Stimulated activated naive CD4-positive, alpha-beta T cell treated with Interleukin-2 at 50 U/mL for 16 hours (primary cell): ENCODE data around the gene MSANTD1.

Source experiments
- DNase-seq: peaks from one replicate; lab custom pipeline; 2025; lab: John Stamatoyannopoulos, UW

MSANTD1 gene

DNA sequence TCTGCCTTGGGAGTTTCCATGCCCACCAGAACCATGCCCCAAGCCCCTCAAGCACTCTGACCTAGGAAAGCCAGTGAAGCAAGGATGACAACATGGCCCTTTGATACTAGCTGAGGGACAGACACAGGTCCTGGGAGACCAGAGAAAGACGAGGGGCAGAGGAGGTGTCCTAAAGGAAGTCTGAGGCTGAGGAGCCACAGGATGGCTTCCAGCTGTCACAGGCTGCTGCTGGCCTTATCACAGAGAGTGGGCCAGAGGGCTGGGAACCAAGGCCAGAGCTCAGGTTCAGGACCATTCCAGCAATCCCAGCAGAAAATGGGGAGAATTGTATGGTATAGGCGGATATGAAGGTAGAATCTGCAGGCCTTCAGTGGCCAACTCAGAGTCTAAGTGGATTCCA lies 31.7 kb upstream of the MSANTD1 start:
- DNase-seq = no peak

DNA sequence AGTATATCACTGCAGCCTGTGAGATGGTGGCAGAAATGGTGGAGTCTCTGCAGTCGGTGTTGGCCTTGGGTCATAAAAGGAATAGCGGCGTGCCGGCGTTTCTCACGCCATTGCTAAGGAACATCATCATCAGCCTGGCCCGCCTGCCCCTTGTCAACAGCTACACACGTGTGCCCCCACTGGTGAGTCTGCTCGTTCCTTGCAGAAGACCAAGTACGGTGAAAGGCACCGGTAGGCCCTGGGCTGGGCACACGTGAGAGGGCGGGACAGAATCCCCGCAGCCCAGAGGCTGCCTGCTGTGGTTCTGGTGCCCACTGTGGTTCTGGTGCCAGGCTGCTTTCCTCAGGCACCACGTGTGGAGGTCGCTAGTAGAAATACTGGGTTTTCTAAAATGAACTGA lies 31.2 kb upstream of the MSANTD1 start:
- no peak for DNase-seq

DNA sequence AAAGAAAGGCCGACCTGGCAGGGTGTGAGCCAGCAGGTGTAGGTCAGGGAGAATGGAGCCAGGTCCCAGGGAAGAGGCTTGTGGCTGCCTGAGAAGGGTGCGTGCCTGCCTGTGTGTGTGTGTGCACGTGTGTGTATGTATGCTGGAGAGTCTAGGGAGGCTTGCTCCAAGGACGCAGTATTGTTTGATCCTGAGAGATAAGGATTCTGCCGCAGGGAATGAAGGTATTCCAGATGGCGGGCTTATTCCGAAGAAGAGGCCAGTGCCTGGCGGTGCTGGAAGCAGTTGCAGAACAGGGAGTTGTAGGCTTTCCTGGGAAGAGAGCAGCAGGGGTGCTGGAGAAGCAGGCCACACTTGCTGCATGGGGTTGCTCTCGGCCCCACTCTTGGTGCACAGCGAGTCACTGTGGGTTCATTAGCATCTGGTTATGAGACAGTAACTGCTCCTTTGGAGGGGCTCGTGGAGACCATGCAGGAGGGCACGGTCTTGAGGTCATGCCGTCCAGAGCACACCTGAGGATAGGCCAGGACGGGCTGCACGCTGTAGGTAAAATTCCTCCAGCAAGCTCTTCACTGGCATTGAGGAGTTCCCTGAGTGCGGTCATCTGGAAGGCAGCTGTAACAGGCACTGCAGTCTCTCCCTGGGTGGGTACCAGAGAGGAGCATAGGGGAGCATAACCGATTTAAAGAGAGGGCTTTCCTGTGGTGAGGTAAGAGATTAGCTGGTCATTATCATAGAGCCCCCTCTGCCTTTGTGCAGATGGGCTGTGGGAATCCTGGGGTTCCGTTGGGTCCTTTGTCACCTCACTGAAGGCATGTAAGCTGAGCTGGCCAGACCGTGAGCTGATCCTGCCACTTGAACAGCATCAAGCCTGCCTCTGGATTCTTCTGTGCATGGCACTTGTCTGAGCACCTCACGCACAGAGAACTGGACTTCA lies 29.9 kb upstream of the MSANTD1 start:
- DNase-seq = no peak

DNA sequence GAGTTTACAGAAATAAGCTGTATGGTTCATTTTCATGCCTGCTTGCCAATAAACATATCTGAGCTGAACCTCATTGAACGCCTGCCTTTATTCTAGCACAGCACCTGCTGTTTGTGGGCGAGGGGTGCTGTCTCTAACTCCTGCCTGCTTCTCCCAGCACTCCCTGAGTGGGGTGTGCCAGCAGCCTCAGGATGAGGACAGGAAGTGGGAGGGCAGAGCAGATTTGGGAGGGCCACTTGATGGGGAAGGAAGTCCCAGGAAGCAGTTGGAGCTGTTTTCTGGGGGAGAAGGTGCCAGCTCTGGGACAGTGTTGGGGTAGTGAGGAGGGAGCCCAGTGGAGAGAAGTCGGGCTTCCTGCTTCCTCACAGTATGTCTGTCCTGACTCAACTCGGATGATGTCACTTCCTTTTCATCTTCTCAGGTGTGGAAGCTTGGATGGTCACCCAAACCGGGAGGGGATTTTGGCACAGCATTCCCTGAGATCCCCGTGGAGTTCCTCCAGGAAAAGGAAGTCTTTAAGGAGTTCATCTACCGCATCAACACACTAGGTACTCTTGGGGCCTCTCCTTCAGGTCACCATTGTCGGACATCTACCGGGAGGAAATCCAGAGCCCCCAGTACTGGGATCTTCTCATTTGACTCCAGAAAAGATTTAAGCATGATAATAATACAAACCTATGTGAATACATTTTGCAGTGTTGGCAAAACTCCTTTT lies 29.0 kb upstream of the MSANTD1 start:
- DNase-seq = no peak

DNA sequence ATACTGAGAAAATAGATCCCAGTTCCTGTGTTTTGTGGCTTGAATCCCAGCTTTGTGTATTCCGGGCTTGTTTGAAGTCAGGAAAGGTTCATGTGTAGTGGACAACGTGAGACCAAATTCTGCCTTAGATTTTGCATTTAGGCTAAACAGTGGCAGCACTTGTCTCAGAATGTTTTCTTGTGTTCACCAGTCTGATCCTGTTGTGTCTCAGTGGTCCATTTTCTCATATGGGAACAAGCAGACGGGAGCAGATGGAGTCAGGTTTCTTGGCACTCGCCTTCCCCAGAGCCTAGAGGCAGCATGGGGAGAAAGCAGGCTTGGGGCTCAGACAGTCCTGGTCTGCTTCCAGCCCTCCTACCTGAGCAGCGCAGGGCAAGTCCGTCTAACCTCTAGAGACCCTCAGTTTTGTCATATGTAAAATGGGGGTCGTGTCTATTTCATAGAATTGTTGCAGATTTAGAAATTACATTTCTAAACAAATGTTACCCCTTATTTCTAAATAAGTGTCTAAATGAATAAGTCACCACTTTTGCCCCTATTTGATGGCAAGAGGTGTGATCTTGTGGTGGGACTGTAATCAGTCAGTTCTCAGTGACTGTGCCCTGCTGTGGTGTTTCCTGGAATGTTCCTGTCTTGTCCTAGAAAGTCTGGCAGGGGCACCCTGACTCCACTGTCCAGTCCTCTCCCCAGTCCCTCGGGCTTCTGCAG lies 28.3 kb upstream of the MSANTD1 start:
- DNase-seq = no peak

DNA sequence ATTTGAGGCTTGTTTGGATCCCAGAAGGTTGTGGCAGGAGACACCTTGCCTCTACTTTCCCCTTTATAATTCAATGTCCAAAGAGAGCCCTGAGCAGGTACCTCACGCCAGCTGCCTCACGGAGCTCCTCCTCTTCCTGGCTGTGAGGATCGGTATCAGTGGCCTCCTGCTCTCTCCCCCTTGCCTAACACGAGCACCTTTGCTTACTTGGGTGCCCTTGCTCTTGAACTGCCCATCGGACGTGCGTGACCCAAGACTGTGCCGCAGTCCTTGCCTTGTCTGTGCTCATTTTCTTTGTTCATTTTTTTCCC lies 27.8 kb upstream of the MSANTD1 start:
- no peak for DNase-seq

DNA sequence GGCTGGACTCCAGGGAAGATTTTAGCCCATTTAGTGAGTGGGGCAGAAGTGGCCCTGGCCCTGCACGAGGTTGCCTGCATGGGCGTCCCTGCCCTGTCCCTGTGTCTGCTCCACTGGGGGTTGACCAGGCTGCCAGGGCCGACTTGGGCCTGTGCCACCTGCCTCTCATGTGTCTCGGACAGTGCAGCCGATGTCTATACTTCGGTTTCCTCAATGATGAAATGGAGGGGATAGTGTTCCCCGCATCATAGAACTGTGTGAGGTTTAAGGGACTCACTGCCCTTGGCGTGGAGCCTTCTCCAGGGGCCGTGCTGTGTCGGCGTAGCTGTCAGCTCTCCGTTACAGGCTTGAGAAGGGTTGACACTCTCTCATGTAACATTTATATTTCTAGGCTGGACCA lies 27.0 kb upstream of the MSANTD1 start:
- no peak for DNase-seq

DNA sequence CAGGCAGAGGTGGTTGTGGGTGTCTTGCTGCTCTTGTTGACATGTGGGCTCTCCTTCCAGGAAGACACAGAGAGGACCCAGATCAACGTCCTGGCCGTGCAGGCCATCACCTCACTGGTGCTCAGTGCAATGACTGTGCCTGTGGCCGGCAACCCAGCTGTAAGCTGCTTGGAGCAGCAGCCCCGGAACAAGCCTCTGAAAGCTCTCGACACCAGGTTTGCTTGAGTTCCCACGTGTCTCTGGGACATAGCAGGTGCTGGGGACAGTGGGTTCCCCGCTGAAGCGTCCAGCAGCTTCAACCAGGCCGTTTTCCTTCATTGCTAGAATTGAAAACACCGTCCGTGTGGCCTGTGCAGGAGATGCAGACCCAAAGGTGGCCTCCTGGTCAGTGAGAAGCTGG lies 25.6 kb upstream of the MSANTD1 start:
- no peak for DNase-seq

DNA sequence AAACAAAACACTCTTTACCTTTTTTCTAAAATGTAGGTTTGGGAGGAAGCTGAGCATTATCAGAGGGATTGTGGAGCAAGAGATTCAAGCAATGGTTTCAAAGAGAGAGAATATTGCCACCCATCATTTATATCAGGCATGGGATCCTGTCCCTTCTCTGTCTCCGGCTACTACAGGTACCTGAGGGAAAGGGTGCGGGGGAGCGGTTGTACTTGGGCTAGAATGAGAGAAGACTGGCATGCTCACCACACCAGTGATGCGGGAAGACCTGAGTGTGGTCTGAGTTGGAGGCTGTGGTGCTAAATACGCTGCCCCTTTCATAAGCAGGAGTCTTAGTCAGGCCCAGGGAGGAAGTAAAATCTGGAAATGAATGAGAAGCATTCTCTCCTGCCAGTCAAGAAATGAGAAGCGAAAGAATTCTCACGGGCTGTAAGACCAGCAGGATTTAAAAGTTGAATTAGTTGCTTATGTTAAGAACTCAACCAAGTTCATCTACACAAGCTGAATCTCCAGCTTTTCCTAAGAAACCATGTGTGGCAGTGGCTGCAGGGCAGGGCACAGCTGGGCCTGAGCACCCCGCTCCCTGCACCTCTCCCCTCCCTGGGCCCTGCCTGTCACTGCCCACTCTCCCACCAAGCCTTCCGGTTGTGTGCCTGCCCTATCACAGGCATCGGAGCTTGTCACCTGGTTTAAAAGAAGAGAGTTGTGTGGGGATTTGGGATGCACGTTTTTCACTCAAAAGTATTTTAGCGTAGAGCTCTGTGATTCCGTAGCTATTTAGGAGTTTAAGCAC lies 24.8 kb upstream of the MSANTD1 start:
- no peak for DNase-seq

DNA sequence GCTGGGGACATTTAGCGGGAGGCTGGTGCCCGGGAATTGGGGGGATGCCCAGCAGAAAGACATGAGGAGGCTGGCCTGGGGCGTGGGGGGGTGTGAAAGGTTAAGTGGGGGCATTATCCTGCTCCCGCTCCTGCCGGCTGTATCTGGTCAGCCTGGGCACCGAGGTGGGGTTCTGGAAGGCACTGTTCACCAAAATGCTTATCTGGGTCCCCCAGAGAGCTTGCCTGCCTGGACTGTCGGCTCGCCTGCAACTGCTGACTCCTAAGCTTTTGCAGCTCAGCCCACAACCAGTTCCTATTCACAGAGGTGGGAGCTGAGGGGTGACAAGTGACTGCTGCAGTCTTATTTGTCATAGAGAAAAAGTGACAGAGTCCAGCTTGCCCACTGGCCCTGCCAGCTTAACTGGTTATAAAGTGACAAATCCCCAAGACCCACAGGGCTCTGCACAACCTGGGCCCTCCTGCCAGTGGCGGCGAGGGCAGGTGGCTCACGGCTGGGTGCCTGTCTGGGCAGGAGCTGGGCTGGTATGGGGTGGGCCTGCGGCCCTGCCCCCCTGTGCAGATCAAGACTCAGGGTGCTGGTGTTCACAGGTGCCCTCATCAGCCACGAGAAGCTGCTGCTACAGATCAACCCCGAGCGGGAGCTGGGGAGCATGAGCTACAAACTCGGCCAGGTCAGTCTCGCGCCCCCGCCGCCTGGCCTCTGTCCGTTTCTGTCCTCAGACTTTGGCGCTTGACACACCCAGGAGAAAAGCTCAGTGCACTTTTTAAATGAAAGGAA lies 23.7 kb upstream of the MSANTD1 start:
- no peak for DNase-seq

DNA sequence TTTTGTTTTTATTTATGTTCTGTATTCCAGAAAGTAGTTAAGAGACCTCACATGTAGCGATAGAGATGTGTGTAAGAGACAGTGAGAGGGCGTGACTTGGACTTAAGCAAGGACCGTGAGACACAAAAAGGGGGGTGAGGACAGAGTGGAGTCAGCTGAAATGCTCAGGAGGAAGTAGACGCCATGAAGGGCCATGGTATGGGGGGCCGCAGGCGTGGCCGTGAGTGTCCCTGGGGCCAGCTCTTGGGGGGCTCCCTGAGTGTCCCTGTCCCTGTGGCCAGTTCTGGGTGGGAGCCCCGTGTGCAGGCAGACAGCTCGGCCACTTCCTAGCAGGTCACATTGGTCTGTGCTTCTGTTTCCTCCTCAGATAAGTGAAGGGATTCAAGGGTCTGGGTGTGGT lies 23.0 kb upstream of the MSANTD1 start:
- DNase-seq = no peak

DNA sequence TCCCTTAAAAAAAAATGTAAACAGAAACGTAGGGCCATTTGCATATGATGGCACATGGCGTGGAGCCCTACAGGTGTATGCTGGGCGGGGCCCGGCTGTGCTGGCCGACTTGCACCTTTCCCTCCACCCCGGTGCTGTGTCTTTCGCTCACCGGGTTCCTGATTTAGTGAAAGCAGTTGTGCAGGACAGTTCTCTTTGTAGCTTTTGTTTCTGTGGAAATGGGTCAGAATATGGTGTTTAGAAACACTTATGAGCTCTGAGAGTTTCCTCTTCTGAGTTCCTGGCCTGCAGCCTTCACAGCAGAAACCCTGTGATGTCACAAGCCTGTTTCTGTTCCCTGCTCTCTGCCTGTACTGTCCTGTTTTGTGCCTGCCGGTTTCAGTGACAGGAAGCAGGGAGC lies 22.5 kb upstream of the MSANTD1 start:
- DNase-seq = no peak

DNA sequence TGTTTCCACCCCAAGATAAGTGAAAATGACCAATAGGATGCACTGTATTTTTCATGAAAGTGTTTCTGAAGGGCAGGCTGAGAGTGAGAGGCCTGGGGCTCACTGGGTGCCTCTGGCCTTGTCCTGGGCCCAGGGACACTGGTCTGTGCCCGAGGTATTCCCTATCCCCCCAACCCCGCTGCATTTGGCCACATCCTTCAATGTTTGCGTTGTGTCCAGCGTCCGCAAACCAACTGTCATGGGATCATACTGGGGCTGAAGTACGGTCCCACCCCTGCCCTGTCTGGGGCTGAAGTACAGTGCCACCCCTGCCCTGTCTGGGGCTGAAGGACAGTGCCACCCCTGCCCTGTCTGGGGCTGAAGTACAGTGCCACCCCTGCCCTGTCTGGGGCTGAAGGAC lies 22.0 kb upstream of the MSANTD1 start:
- DNase-seq = no peak

DNA sequence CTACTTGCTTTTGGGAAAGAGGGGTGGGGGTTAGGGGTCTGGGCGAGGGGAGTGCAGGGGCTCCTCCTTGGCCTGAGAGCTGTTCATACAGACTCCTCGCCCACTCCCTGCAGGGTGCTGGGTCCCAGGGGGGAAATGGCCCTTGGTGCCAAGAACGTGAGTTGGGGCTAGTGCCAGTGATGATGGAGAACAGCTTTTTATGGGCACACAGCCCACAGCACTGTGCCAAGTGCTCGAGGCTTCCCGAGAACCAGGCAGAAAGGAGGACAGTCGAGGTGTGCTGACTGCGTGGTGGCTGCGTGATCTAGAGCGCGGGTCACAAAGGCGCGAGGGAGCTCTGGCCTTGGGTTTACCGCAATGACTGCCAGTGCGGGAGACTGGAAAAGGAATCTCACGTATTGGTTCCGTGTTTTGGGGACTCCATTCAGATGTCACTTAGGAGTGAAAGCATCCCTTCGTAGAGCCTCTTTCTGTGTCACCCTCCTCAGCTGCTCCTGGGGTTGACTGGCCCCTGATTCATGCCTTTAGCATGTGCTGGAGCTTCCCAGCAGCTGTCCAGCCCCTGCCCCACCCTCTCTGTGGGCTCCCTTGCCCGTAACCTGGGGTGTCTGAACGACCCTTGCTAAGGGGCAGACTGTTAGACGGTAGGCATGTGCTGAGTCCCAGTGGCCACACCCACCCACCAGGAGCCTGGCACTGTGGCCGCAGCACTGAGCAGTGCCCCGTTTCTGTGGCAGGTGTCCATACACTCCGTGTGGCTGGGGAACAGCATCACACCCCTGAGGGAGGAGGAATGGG lies 20.9 kb upstream of the MSANTD1 start:
- DNase-seq = no peak

DNA sequence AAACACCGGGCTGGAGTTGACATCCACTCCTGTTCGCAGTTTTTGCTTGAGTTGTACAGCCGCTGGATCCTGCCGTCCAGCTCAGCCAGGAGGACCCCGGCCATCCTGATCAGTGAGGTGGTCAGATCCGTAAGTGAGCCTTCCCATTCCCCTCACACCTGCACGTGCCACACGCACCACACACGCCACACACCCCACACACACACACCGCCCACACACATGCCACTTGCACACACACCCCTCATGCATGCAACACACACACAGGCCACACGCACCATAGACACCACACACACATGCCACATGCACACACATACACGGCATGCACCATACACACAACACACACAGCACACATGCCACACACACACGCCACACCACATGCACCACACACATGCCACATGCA lies 20.1 kb upstream of the MSANTD1 start:
- no peak for DNase-seq

DNA sequence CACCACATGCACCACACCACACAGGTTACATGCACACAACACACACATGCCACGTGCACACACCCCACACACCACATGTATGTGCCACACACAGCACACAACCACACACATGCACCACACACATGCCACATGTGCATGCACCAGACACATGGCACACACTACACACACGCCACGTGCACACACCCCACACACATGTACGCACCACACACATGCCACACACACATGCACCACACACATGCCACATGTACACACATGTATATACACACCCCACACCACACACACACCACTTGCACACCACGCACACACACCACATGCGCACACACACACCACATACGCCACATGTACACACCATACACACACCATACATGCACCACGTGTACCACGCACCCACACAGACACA lies 19.6 kb upstream of the MSANTD1 start:
- DNase-seq = no peak

DNA sequence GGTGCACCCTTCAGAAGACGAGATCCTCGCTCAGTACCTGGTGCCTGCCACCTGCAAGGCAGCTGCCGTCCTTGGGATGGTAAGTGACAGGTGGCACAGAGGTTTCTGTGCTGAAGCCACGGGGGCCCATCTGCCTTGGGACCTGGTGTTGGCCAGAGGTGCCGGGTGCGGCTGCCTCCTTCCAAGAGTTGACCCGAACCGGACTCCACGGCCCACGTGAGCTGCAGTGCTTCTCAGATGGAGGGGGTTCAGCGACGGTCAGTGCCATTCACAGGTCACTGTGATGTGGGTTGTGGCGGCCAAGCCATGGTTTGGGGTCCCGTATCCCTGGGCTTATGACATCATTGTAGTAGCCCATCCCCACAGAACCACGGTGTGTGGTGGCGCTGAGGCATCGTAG lies 19.0 kb upstream of the MSANTD1 start:
- no peak for DNase-seq

DNA sequence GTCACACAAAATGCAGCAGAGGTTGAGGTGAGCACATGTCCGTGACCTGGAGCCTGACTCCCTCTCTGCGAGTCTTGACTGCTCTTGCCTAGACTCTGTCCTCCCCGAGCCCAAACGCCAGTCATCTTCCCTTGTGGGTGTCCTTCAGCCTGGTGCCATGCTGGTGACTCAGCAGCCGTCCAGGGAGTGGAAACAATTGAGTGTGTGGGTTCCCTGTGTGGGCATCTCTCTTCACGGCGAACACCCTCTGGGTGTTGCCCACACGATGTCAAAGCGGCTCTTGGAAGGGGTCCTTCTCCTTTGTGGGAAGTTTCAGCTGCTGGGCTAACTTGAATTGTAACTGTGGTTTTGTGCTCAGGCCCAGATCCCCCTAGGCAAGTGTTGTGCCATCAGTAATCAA lies 17.5 kb upstream of the MSANTD1 start:
- DNase-seq = no peak

DNA sequence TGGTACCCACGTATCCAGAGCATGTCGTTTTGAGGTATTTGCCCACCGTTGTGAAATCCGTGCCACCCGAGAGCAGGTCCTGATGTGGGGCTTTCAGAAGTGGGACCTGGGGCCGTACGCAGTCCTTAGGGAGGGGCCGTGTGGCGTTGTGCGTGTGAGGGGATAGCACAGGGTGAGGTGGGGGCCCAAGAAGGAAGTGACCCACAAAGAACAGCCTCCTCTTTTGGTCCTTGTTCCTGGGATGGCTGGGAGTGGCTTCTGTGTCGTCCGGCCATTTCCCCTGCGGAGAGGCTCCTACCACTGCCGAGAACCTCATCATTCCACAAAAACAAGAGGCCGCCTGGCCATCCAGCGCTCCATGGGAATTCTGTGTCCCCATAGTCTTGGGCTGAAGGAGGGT lies 17.0 kb upstream of the MSANTD1 start:
- no peak for DNase-seq

DNA sequence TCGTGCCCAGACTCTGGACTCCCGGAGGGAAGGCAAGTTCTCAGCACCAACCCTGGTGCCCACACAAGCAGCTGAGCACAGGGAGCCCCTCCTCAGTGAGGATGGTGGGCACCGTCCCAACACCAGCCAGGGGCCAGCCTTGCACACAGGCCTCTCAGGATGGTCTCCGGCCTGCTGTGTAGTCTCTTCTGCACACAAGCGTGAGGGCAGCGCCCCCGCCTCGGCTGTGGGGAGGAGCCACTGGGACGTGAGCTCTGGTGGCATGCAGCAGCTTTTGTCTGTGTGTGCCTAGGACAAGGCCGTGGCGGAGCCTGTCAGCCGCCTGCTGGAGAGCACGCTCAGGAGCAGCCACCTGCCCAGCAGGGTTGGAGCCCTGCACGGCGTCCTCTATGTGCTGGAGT lies 16.1 kb upstream of the MSANTD1 start:
- DNase-seq = no peak
